GM12874 (cell line): ENCODE data around the gene ZBTB16.

Source experiments
- CTCF ChIP-seq: IDR thresholded peaks from 2 replicates; pipeline ENCODE4 v1.5.1; 2011; ENCODE audit warnings: low read depth, mild to moderate bottlenecking, control low read depth, low read length, moderate library complexity; ENCODE audit not compliant: insufficient read depth

The ZBTB16 gene

GRCh38 chr11:114033066-114033465 is 26.4 kb upstream of the ZBTB16 start:
- TF ChIP-seq CTCF, result no peak

GRCh38 chr11:114033572-114033971 is 25.9 kb upstream of the ZBTB16 start:
- no peak for TF ChIP-seq CTCF

GRCh38 chr11:114034956-114035355 is 24.6 kb upstream of the ZBTB16 start:
- TF ChIP-seq CTCF, result no peak

- peak; percentile 52; the same call in 1 of the 2 replicates for TF ChIP-seq CTCF
Measured at GRCh38 chr11:114036147-114036811, 23.2 kb upstream of the ZBTB16 start.

GRCh38 chr11:114036958-114037357 is 22.6 kb upstream of the ZBTB16 start:
- TF ChIP-seq CTCF, result no peak

- no peak for TF ChIP-seq CTCF
Measured at GRCh38 chr11:114039551-114039950, 20.0 kb upstream of the ZBTB16 start.

- no peak for TF ChIP-seq CTCF
Measured at GRCh38 chr11:114040706-114041211, 18.8 kb upstream of the ZBTB16 start.

GRCh38 chr11:114042234-114042633 is 17.3 kb upstream of the ZBTB16 start:
- TF ChIP-seq CTCF, result no peak
